Common myeloid progenitor, CD34-positive (primary cell): ENCODE data around the gene HDAC4.

ENCODE experiments used
- CTCF ChIA-PET: fragments of 350-600 bp; sonication (Branson Sonifier 250); formaldehyde crosslinking; loops from one replicate; lab custom pipeline; 2021; ENCODE audit warnings: antibody characterized with exemption; lab: Charles Lee
- POLR2A ChIA-PET: fragments of 350-600 bp; sonication (Branson Sonifier 250); formaldehyde crosslinking; loops from one replicate; lab custom pipeline; 2021; ENCODE audit warnings: antibody characterized with exemption; lab: Charles Lee
- DNase-seq, 3 donors: peaks; one replicate each; pipeline versions ENCODE4 v3.0.0 to v3.0.0-alpha.2; 2013
- H3K27ac ChIP-seq, 2 experiments: 1 replicate in 1 of 2; 2 replicates in 1 of 2; pipeline ENCODE4 v1.7.0; 2013; ENCODE audit warnings: inconsistent platforms in 2 of 2, low read length in 2 of 2, mild to moderate bottlenecking in 2 of 2, low read depth in 1 of 2, moderate library complexity in 1 of 2; ENCODE audit not compliant: severe bottlenecking in 2 of 2, insufficient read depth in 1 of 2, poor library complexity in 1 of 2
- H3K27me3 ChIP-seq, 5 experiments: replicated peaks in 2 of 5; 1 replicate in 3 of 5; 2 replicates in 2 of 5; pipeline versions ENCODE4 v1.6.1 to v1.7.0; 2013; ENCODE audit warnings: low read length in 4 of 5, mild to moderate bottlenecking in 2 of 5, moderate library complexity in 2 of 5, inconsistent platforms in 1 of 5; ENCODE audit not compliant: insufficient read depth in 5 of 5, control insufficient read depth in 4 of 5
- H3K36me3 ChIP-seq, 4 experiments: 1 replicate in 2 of 4; 2 replicates in 2 of 4; pipeline versions ENCODE4 v1.6.1 to v1.7.0; 2013; ENCODE audit warnings: low read length in 3 of 4, control low read depth in 1 of 4, mild to moderate bottlenecking in 1 of 4; ENCODE audit not compliant: control insufficient read depth in 4 of 4, insufficient read depth in 4 of 4
- H3K4me1 ChIP-seq, 4 experiments: 1 replicate in 3 of 4; 2 replicates in 1 of 4; pipeline versions ENCODE4 v1.6.1 to v1.7.1; 2013; ENCODE audit warnings: low read length in 3 of 4, mild to moderate bottlenecking in 3 of 4, control low read depth in 1 of 4, inconsistent platforms in 1 of 4, moderate library complexity in 1 of 4; ENCODE audit not compliant: control insufficient read depth in 4 of 4, insufficient read depth in 4 of 4; ENCODE audit errors: control extremely low read depth in 1 of 4
- H3K4me3 ChIP-seq, 7 experiments: 1 replicate in 4 of 7; 2 replicates in 3 of 7; pipeline versions ENCODE4 v1.5.1 to v1.7.0; 2013; ENCODE audit warnings: mild to moderate bottlenecking in 7 of 7, low read length in 6 of 7, moderate library complexity in 6 of 7, inconsistent platforms in 2 of 7, low read depth in 2 of 7, control low read depth in 1 of 7; ENCODE audit not compliant: insufficient read depth in 4 of 7, control insufficient read depth in 1 of 7; ENCODE audit errors: extremely low read depth in 1 of 7
- H3K9me3 ChIP-seq, 5 experiments: 1 replicate in 4 of 5; 2 replicates in 1 of 5; pipeline versions ENCODE4 v1.6.1 to v1.7.1; 2013; ENCODE audit warnings: low read length in 4 of 5, mild to moderate bottlenecking in 2 of 5, inconsistent platforms in 1 of 5, low read depth in 1 of 5, moderate library complexity in 1 of 5; ENCODE audit not compliant: control insufficient read depth in 4 of 5, insufficient read depth in 2 of 5; ENCODE audit errors: control extremely low read depth in 1 of 5
- WGBS: methylation state at CpG from one replicate; pipeline ENCODE4 v1.1.5; 2013; ENCODE audit not compliant: insufficient coverage; 5-methylcytosine and 5-hydroxymethylcytosine counted together

The HDAC4 gene

DNA sequence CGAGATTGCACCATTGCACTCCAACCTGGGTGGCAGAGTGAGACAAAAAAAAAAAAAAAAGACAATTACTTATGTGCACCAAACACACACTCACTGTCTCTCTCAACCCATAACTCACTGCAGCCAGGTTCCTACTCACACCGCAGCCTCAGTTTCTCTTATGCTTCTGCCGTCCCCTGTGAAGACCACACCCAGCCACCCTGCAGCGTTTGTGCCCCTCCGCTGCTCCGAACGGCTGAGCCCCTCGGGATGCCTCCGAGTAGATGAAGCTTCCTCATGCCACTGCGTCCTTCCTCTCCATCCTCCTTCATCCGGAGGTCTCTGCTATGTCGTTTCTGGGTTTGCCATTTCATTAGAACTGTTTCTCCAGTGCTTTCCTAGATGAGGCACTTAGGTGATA lies 392.8 kb downstream of the HDAC4 start:
- 94% methylated on average over 10 of the region's 12 CpGs for WGBS
- Histone ChIP-seq H3K4me1 (no peaks in the 10 kb centered on the region), H3K9me3 (no peaks in the 10 kb centered on the region), H3K36me3 (no peaks in the 10 kb centered on the region), H3K27me3 (peaks cover 0 to 42% (median 5%) of the 10 kb centered on the region in 5 experiments), H3K27ac (no peak overlapping the region), H3K4me3 (no peak overlapping the region)
- CTCF ChIA-PET = no interaction called here
- POLR2A ChIA-PET = no interaction called here
- no peak for DNase-seq

GRCh38 chr2:239006622-239007285 lies 394.1 kb downstream of the HDAC4 start:
- H3K27me3 ChIP-seq = peaks cover 0 to 35% (median 5%) of the 10 kb centered on the region in 5 experiments
- no peak overlapping the region for H3K4me3 ChIP-seq
- 90% methylated on average over 6 of the region's 10 CpGs for WGBS
- no peaks in the 10 kb centered on the region for H3K36me3 ChIP-seq
- H3K9me3 ChIP-seq = peaks cover 0 to 3% (median 3%) of the 10 kb centered on the region in 5 experiments
- DNase-seq = no peak
- POLR2A ChIA-PET = no interaction called here
- no peak overlapping the region for H3K27ac ChIP-seq
- H3K4me1 ChIP-seq = no peaks in the 10 kb centered on the region
- CTCF ChIA-PET = no interaction called here

DNA sequence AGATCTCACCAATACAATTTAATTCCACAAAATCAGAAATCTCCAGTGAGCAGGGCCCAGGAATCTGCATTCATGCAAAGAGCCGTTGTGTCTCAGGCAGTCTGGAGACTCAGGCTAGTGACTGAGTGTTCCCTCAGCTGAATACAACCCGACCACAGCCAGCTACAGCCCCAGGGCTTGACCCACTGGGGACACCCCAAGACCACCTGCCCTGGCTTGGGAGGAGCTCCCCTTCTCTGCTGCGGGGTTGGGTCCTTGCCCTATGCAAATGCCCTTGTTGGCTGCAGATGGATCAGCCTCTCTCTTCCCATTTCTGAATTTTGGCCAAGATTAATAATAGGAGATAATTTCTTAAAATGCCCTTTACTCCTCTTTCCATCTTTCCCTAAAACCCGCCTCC lies 395.2 kb downstream of the HDAC4 start:
- no peaks in the 10 kb centered on the region for H3K36me3 ChIP-seq
- peaks cover 0 to 8% (median 5%) of the 10 kb centered on the region in 5 experiments for H3K9me3 ChIP-seq
- 90% methylated on average over 3 of the region's 4 CpGs for WGBS
- no peak overlapping the region for H3K4me3 ChIP-seq
- H3K4me1 ChIP-seq = no peaks in the 10 kb centered on the region
- CTCF ChIA-PET = no interaction called here
- no peak for DNase-seq
- no peak overlapping the region for H3K27ac ChIP-seq
- H3K27me3 ChIP-seq = peaks cover 0 to 28% (median 5%) of the 10 kb centered on the region in 5 experiments
- POLR2A ChIA-PET = interaction anchor here (0.6 kb wide), 1 partner anchor 23 kb away, joined by 3 read pairs; no protein-coding TSS in a partner anchor

- H3K4me1 ChIP-seq = no peaks in the 10 kb centered on the region
- H3K27ac ChIP-seq = no peak overlapping the region
- POLR2A ChIA-PET = no interaction called here
- CTCF ChIA-PET = no interaction called here
- H3K4me3 ChIP-seq = no peak overlapping the region
- H3K9me3 ChIP-seq = peaks cover 0 to 15% (median 5%) of the 10 kb centered on the region in 5 experiments
- WGBS = 89% methylated on average over 19 of the region's 19 CpGs
- H3K27me3 ChIP-seq = peaks cover 0 to 26% (median 5%) of the 10 kb centered on the region in 5 experiments
- no peaks in the 10 kb centered on the region for H3K36me3 ChIP-seq
- DNase-seq = no peak
Measured at GRCh38 chr2:239004274-239005015, 396.4 kb downstream of the HDAC4 start.

- Histone ChIP-seq H3K36me3 (no peaks in the 10 kb centered on the region), H3K9me3 (peaks cover 0 to 15% (median 5%) of the 10 kb centered on the region in 5 experiments), H3K4me1 (no peaks in the 10 kb centered on the region), H3K27me3 (peaks cover 0 to 21% (median 2%) of the 10 kb centered on the region in 5 experiments), H3K27ac (no peak overlapping the region), H3K4me3 (no peak overlapping the region)
- CTCF ChIA-PET = no interaction called here
- no peak for DNase-seq
- POLR2A ChIA-PET = no interaction called here
- WGBS = 95% methylated on average over 24 of the region's 25 CpGs
Measured at GRCh38 chr2:239003624-239004273, 397.1 kb downstream of the HDAC4 start.

GRCh38 chr2:239002954-239003623 lies 397.7 kb downstream of the HDAC4 start:
- WGBS = 94% methylated on average over 9 of the region's 13 CpGs
- POLR2A ChIA-PET = no interaction called here
- CTCF ChIA-PET = no interaction called here
- no peaks in the 10 kb centered on the region for H3K36me3 ChIP-seq
- H3K27ac ChIP-seq = no peak overlapping the region
- no peaks in the 10 kb centered on the region for H3K4me1 ChIP-seq
- DNase-seq = no peak
- H3K9me3 ChIP-seq = peaks cover 0 to 15% (median 5%) of the 10 kb centered on the region in 5 experiments
- peaks cover 0 to 18% (median under 1%) of the 10 kb centered on the region in 5 experiments for H3K27me3 ChIP-seq
- no peak overlapping the region for H3K4me3 ChIP-seq
